ENCODE measurements around the gene DLG5.

DLG5 gene

DNA sequence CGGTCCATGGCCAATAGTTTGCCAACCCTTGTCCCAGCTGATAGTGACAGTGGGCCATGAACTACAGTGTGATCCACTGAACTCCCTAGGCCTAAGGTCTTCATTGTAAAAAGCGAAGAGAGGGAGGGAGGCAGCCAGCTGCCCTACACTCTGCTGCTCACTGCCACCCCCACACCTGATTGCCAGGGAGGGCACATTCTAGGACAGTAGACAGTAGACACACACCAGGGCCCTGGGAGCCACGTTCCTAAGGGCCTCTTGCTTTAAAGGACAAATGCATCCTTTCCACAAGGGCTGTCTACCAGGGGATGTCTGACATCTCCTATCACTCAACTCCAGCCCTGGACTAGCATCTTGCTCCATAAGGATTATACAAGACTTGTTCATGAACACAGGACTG lies 122.2 kb downstream of the DLG5 start:
- Histone ChIP-seq H3K27me3 (ENCODE audit: low read length) (no peaks in the 10 kb centered on the region), H3K79me2 (ENCODE audit: insufficient read depth, low read length) (no peaks in the 10 kb centered on the region), H3K27ac (ENCODE audit: low read depth, low read length) (no peak overlapping the region), H3K9ac (ENCODE audit: low read length) (no peak overlapping the region), H3K36me3 (ENCODE audit: low read length) (no peaks in the 10 kb centered on the region), H3K9me2 (replicated peaks; ENCODE audit: insufficient read depth, low read length) (no peaks in the 10 kb centered on the region), H3F3A (ENCODE audit: insufficient read depth) (no peaks in the 10 kb centered on the region), H3K9me3 (ENCODE audit: insufficient read depth, low read length) (no peaks in the 10 kb centered on the region), H3K4me3 (ENCODE audit: insufficient read depth, low read length, poor library complexity, severe bottlenecking) (no peak overlapping the region), H4K20me1 (ENCODE audit: low read depth, low read length) (no peaks in the 10 kb centered on the region), H3K4me2 (ENCODE audit: low read depth, low read length, poor library complexity, severe bottlenecking) (no peak overlapping the region), H2AFZ (ENCODE audit: low read depth, low read length, severe bottlenecking) (no peak overlapping the region)
- TF ChIP-seq, protein P1, sequence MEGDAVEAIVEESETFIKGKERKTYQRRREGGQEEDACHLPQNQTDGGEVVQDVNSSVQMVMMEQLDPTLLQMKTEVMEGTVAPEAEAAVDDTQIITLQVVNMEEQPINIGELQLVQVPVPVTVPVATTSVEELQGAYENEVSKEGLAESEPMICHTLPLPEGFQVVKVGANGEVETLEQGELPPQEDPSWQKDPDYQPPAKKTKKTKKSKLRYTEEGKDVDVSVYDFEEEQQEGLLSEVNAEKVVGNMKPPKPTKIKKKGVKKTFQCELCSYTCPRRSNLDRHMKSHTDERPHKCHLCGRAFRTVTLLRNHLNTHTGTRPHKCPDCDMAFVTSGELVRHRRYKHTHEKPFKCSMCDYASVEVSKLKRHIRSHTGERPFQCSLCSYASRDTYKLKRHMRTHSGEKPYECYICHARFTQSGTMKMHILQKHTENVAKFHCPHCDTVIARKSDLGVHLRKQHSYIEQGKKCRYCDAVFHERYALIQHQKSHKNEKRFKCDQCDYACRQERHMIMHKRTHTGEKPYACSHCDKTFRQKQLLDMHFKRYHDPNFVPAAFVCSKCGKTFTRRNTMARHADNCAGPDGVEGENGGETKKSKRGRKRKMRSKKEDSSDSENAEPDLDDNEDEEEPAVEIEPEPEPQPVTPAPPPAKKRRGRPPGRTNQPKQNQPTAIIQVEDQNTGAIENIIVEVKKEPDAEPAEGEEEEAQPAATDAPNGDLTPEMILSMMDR (IDR thresholded peaks at IDR 0.05; ENCODE audit: insufficient read depth, low read length, poor library complexity, severe bottlenecking) = no peak
- no peak for TF ChIP-seq EZH2phosphoT487 (conservative IDR thresholded peaks at IDR 0.05; ENCODE audit: low read length)

DNA sequence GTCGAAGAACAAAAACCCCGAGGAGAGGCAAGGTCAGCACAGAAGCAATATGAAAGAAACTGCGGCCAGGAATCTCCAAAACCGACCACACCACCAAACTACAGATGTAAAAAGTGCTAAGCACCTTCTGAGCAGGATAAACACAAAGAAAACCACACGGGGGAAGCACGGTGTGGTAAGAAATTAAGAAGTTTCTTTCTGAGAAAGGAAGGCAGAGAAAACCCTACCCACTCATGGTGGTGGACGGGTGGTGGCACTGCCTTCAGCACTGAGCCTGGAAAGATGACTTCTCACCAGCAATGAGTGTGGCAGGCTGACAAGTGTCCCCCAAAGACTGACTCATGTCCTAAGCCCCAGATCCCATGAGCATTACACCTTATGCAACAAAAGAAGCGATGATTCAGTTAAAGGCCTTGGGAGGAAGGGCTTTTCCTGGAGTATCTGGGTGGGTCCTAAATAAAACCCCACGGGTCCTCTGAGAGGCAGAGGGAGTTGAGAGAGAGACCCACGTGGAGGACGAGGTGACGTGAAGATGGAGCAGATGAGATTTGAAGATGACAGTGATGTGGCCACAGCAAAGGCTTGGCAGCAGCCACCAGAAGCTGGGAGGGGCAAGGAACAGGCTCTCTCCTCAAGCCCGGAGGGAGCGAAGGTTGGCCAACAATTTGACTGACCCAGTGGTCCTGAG lies 124.9 kb downstream of the DLG5 start:
- no peaks in the 10 kb centered on the region for H3F3A ChIP-seq (ENCODE audit: insufficient read depth)
- H3K4me2 ChIP-seq (ENCODE audit: low read depth, low read length, poor library complexity, severe bottlenecking) = no peak overlapping the region
- H3K9ac ChIP-seq (ENCODE audit: low read length) = no peak overlapping the region
- no peak overlapping the region for H2AFZ ChIP-seq (ENCODE audit: low read depth, low read length, severe bottlenecking)
- H3K4me3 ChIP-seq (ENCODE audit: insufficient read depth, low read length, poor library complexity, severe bottlenecking) = no peak overlapping the region
- no peaks in the 10 kb centered on the region for H3K36me3 ChIP-seq (ENCODE audit: low read length)
- H3K27ac ChIP-seq (ENCODE audit: low read depth, low read length) = no peak overlapping the region
- H3K27me3 ChIP-seq (ENCODE audit: low read length) = no peaks in the 10 kb centered on the region
- no peaks in the 10 kb centered on the region for H3K79me2 ChIP-seq (ENCODE audit: insufficient read depth, low read length)
- no peaks in the 10 kb centered on the region for H3K9me3 ChIP-seq (ENCODE audit: insufficient read depth, low read length)
- no peaks in the 10 kb centered on the region for H4K20me1 ChIP-seq (ENCODE audit: low read depth, low read length)
- TF ChIP-seq, protein P1 (IDR thresholded peaks at IDR 0.05; ENCODE audit: insufficient read depth, low read length, poor library complexity, severe bottlenecking) = no peak
- TF ChIP-seq EZH2phosphoT487 (conservative IDR thresholded peaks at IDR 0.05; ENCODE audit: low read length) = no peak
- H3K9me2 ChIP-seq (replicated peaks; ENCODE audit: insufficient read depth, low read length) = no peaks in the 10 kb centered on the region

DNA sequence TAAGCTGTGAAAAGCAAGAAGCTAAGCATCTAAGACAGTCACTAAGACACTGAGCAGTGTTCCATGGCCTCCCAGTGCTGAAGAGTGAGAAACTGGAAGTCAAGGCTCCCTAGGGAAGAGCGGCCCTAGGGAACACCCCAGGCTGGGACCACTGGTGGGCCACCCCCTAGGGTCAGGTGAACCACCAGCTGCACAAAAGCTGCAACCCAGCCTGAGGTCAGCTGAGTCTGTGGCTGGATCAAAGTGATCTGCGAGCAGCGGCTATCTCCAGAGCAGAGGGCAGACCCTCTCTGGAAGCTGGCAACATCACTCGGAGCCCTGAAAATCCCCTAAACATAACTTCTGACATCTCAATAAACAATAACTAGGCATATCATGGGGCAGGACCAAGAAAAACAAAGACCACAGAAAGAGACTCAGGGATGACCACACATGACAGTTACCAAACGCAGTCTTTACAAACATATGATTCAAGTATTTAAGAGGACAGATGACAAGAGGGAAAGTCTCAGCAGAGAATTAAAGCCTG lies 125.8 kb downstream of the DLG5 start:
- Histone ChIP-seq H3K36me3 (ENCODE audit: low read length) (no peaks in the 10 kb centered on the region), H4K20me1 (ENCODE audit: low read depth, low read length) (no peaks in the 10 kb centered on the region), H3K79me2 (ENCODE audit: insufficient read depth, low read length) (no peaks in the 10 kb centered on the region), H3K9me2 (replicated peaks; ENCODE audit: insufficient read depth, low read length) (no peaks in the 10 kb centered on the region), H3K27ac (ENCODE audit: low read depth, low read length) (no peak overlapping the region), H3K9ac (ENCODE audit: low read length) (no peak overlapping the region), H3K4me3 (ENCODE audit: insufficient read depth, low read length, poor library complexity, severe bottlenecking) (no peak overlapping the region), H3K27me3 (ENCODE audit: low read length) (no peaks in the 10 kb centered on the region), H3F3A (ENCODE audit: insufficient read depth) (no peaks in the 10 kb centered on the region), H2AFZ (ENCODE audit: low read depth, low read length, severe bottlenecking) (no peak overlapping the region), H3K9me3 (ENCODE audit: insufficient read depth, low read length) (no peaks in the 10 kb centered on the region), H3K4me2 (ENCODE audit: low read depth, low read length, poor library complexity, severe bottlenecking) (no peak overlapping the region)
- no peak for TF ChIP-seq EZH2phosphoT487 (conservative IDR thresholded peaks at IDR 0.05; ENCODE audit: low read length)
- TF ChIP-seq, protein P1 (IDR thresholded peaks at IDR 0.05; ENCODE audit: insufficient read depth, low read length, poor library complexity, severe bottlenecking) = no peak

Measured in SU-DHL-6 (cell line).